ENCODE measurements around the gene PHF23.

The PHF23 gene

GRCh38 chr17:7236808-7237207 lies 2.4 kb downstream of the PHF23 start:
- DNase-seq (ENCODE audit: insufficient read length, low spot score): no peak
- FAIRE-seq: no peak
- TF ChIP-seq CTCF (IDR thresholded peaks at IDR 0.05; ENCODE audit: insufficient read depth, missing control alignments): no peak

DNA sequence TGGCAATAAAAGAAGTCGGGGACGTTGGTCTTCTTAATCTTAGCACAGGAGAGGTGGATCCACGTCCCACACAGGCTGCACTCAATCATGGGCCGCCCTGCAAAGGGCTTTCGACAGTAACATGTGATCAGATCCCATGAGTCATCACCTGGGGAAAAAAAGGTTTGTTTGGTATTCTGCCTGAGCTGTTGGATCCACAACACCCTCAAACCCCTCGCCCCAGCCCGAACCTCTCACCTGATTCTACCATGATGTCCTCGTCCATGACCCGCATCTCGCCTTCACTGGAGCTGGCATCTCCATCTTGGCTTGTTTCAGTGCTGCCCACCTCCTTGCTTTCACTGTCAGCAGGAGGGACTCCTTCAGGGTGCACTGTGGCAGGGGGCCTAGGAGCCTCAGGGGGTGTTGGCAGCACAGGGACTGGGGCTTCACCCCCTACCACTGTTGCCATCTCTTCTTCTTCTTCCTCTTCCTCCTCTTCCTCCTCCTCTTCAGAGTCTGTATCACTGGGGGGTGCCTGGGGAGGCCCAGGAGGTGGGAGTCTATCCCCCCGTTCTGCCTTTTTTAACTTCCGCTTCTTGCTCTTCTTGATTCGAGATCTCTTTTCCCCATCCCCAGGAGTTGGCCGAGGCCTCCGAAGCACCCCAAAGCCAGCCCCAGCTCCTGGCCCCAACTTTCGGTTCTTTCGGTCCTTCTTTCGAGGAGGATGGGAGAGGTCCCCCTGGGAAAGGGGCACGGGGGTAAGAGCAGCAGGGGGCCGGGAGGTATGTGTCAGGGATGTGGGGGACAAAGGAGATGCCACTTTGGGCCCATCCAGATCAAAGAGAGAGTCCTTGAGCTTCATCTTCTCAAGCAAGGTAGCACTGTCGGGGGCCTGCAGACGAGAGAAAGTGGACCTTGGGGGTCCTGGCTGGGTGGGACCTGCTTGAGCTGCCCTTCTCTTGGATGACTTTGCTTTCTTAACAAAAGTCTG lies 3.3 kb downstream of the PHF23 start:
- DNase-seq (ENCODE audit: insufficient read length, low spot score): no peak
- no peak for TF ChIP-seq CTCF (IDR thresholded peaks at IDR 0.05; ENCODE audit: insufficient read depth, missing control alignments)

DNA sequence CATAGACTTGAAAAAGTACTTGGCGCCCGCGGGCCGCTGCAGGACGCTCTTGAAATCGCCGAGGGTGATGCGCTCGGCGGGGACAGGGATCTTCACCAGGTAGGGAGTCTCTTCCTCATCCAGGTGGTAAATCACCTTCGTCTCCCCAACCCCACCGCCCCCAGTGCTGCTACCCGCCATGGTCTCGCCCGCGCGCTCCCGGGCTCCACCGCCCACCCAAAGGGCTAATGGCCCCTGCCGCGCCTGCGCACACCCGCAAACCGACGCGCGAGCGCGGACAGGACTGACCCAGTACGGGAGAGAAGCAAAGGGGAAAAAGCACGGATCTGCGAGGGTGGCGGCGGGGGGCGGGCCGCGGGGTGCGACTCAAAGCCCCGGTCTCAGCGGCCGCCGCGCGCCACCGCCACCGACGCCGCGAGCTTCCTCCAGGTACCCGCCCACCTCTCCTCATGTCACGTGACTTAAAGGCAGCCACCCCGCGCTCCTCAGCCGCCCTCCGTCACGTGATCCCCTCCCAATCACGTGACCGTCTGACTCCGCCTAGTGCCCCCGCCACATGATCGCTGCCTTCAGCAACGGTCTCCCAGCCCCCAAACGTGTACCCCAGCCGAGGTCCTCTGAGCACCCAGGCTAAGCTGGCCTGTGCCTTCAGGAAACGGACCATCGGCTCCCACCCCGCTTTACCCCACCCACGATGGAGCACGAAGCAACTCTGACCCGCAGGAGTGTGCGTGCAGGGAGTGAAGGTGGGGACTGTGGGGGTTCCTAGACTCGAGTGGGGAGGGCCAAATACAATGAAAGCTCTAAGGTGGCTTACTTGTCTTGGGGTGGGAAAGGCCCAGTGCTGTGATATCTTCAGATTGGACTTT lies 4.9 kb downstream of the PHF23 start, which contains the start of gene DVL2:
Gene DVL2, minus strand, starts transcription at position 435 of the 869 bp plus-strand sequence. Its CDS starts 255 bp downstream, at position 180.
- FAIRE-seq: no peak
- peak; percentile 99 for DNase-seq (ENCODE audit: insufficient read length, low spot score)

More for the DNA sequence above, 3.3 kb downstream of the PHF23 start:
- no peak for FAIRE-seq

DNA sequence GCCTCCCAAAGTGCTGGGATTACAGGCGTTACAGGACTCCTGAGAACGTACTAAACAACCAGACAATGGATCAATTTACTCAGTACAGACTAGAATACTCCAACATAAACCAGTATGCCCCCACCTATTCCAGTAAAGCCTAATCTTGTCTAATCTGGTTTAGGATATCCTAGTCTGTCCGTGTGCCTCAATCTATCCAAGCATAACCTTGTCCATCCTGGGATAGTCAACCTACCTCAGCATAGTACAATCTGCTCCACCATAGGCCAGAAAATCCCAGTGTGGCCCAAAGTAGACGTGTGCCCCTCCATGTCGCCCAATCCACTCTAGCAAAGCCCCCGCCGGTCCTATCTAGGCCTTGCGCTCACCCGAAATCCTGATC lies 5.6 kb downstream of the PHF23 start:
- no peak for TF ChIP-seq CTCF (IDR thresholded peaks at IDR 0.05; ENCODE audit: insufficient read depth, missing control alignments)
- DNase-seq (ENCODE audit: insufficient read length, low spot score) (no peak), FAIRE-seq (no peak)

More for the DNA sequence above, 4.9 kb downstream of the PHF23 start, which contains the start of gene DVL2:
- TF ChIP-seq CTCF (IDR thresholded peaks at IDR 0.05; ENCODE audit: insufficient read depth, missing control alignments): no peak

GRCh38 chr17:7232114-7232513 lies 7.1 kb downstream of the PHF23 start:
- no peak for TF ChIP-seq CTCF (IDR thresholded peaks at IDR 0.05; ENCODE audit: insufficient read depth, missing control alignments)
- DNase-seq (ENCODE audit: insufficient read length, low spot score): no peak
- FAIRE-seq: no peak

DNA sequence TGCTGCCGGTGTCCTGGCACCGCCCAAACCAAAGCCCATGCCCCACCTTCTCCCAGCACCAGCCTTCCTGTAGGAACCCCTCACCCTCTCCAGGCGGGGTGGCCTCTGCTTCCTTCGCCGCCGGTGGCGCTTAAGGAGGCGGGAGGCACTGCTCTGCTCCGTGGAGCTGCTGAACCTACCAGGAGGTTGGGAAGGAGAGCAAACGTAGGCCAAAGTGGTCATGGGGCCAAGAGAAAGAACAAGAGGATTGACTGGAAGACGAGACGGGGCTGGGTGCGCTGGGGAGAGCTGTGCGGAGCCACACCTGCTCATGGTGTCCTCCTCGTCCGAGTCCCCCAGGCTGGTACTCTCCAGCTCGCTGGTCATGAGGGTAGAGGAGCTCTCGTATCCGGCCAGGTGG lies 9.8 kb downstream of the PHF23 start:
- DNase-seq (ENCODE audit: insufficient read length, low spot score) (no peak), FAIRE-seq (no peak)
- TF ChIP-seq CTCF (IDR thresholded peaks at IDR 0.05; ENCODE audit: insufficient read depth, missing control alignments): no peak
